Measurements from ENCODE around the gene FICD.

Gene FICD

DNA sequence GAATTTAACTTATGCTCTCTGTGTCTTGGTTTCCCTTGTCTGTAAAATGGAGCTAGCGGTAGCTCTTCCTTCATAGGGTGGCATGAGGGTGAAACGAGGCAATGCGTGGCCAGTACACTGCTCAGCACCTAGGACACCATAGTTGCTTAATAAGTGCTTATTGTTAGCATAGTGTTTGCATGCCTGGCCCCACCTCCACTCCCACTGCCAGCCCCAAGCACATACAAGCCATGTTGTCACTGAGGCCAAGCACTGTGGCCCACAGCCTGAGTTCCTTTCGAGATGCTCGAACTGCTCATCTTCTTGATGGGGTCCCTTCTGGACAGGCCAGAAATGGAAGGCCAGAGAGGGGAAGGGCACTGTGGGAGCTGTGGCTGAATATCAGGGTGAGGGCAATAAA, 839 bp downstream of the FICD start:
- DNase-seq (ENCODE audit: insufficient read length, low spot score) = no peak
- TF ChIP-seq, protein P1, sequence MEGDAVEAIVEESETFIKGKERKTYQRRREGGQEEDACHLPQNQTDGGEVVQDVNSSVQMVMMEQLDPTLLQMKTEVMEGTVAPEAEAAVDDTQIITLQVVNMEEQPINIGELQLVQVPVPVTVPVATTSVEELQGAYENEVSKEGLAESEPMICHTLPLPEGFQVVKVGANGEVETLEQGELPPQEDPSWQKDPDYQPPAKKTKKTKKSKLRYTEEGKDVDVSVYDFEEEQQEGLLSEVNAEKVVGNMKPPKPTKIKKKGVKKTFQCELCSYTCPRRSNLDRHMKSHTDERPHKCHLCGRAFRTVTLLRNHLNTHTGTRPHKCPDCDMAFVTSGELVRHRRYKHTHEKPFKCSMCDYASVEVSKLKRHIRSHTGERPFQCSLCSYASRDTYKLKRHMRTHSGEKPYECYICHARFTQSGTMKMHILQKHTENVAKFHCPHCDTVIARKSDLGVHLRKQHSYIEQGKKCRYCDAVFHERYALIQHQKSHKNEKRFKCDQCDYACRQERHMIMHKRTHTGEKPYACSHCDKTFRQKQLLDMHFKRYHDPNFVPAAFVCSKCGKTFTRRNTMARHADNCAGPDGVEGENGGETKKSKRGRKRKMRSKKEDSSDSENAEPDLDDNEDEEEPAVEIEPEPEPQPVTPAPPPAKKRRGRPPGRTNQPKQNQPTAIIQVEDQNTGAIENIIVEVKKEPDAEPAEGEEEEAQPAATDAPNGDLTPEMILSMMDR (IDR thresholded peaks at IDR 0.05; ENCODE audit: insufficient read depth, missing control alignments) = no peak
- no peak for FAIRE-seq

DNA sequence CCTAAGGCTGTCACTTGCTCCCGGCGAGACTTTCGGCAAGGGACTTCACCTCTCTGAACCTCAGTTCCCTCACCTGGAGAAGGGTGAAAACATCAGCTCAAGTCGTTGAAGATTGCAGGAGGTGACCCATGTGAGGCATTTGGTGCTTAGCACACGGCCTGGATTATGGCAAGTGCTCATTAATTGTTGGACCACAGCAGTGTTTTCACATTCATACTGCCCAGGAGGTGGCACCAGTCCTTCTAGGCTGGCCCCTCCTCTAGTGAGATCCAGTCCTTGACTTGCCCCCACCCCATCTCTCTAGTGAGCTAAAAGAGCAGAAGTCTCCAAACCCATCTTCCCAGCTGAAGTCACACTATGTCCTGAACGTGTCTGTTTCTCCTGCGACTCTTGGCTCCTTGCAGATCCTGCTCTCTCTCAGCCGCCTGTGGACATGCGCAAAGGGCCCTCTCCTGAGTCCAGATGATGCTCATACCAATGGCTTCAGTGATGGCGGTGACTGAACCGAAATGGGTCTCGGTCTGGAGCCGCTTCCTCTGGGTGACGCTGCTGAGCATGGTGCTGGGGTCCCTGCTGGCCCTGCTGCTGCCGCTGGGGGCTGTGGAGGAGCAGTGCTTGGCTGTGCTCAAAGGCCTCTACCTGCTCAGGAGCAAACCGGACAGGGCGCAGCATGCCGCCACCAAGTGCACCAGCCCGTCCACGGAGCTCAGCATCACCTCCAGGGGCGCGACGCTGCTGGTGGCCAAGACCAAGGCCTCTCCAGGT, 1.6 kb downstream of the FICD start:
- FAIRE-seq = no peak
- no peak for DNase-seq (ENCODE audit: insufficient read length, low spot score)
- TF ChIP-seq, protein P1 (IDR thresholded peaks at IDR 0.05; ENCODE audit: insufficient read depth, missing control alignments) = peak; percentile 3

DNA sequence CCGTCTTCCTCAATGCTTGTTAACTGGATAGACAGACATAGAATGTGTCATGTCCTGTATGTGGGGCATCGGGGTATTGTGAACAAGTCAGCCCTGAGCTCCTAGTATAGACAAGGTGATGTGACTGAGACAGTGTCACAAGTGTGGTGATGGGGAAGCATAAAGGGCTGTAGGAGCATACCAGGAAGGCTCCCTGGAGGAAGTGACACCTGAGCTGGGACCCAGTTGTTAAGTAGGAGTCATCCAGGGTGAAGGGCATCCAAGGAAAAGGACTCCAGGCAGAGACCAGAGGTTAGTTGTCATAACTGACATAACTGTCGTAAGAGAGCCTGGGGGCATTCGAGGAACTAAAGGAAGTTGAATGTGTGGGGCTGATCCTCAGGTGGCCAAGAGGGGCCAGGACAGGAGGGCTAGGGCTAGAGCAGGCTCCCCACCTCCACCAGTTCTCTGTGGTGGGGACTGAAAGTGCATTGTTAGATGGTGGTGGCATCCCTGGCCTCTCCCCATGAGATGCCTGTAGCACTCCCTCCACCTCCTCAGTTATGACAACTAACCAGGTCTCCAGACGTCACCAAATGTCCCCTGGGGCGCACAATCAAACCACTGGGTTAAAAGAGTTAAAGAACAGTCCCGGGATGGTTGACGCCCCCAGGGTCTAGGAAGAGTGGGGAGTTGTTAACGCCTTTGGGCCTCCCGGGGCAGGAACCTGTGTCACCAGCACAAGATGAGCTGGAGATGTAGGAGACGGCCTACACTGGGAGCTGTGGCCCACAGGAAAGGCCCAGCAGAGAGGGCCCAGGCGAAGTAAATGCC, 2.4 kb downstream of the FICD start:
- FAIRE-seq (no peak), DNase-seq (ENCODE audit: insufficient read length, low spot score) (no peak)
- TF ChIP-seq, protein P1 (IDR thresholded peaks at IDR 0.05; ENCODE audit: insufficient read depth, missing control alignments) = no peak

DNA sequence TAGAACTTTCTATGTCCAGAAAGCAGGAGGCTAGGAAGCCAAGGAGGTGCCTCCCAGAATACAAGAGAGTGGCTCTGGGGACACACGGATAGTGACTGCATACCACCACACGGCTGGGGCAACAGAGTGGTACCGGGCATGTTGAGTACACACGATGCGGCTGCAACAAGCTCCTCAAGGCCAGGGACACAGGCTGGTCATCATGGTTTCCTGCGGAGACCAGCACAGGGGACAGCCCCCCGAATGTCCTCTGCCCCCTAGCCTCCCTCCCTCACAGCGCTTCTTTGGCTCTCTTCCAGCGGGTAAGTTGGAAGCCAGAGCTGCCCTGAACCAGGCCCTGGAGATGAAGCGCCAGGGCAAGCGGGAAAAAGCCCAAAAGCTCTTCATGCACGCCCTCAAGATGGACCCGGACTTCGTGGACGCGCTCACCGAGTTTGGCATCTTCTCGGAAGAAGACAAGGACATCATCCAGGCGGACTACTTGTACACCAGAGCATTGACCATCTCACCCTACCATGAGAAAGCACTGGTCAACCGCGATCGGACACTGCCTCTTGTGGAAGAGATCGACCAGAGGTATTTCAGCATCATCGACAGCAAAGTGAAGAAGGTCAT, 3.1 kb downstream of the FICD start:
- TF ChIP-seq, protein P1 (IDR thresholded peaks at IDR 0.05; ENCODE audit: insufficient read depth, missing control alignments) = no peak
- no peak for FAIRE-seq
- no peak for DNase-seq (ENCODE audit: insufficient read length, low spot score)

DNA sequence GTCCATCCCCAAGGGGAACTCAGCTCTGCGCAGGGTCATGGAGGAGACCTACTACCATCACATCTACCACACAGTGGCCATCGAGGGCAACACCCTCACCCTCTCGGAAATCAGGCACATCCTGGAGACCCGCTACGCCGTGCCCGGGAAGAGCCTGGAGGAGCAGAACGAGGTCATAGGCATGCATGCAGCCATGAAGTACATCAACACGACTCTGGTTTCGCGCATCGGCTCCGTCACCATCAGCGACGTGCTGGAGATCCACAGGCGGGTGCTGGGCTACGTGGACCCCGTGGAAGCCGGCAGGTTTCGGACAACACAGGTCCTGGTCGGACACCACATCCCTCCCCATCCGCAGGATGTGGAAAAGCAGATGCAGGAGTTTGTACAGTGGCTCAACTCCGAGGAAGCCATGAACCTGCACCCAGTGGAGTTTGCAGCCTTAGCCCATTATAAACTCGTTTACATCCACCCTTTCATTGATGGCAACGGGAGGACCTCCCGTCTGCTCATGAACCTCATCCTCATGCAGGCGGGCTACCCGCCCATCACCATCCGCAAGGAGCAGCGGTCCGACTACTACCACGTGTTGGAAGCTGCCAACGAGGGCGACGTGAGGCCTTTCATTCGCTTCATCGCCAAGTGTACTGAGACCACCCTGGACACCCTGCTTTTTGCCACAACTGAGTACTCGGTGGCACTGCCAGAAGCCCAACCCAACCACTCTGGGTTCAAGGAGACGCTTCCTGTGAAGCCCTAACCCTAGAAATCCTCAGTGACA, 3.8 kb downstream of the FICD start:
- TF ChIP-seq, protein P1 (IDR thresholded peaks at IDR 0.05; ENCODE audit: insufficient read depth, missing control alignments) = no peak
- FAIRE-seq = no peak

DNA sequence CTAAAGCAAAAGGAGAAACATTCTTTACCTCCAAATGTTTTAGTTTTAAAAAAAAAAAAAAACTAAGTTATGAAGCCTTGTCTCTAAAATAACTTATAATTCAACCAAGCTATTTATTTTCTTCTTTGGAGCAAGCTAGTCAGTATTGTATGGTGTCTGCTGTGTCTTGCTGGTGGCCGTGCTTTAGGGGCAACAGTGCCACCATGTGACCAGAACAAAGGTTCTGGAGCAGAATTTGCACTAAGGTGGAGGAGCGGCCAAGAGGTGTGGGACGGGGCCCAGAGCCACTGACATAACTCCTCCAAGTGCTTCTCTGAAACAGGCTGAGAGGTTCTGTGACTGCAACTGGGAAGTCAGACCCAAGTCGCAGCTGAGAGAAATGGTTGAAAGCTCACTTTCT, 4.5 kb downstream of the FICD start:
- DNase-seq (ENCODE audit: insufficient read length, low spot score) (no peak), FAIRE-seq (no peak)
- TF ChIP-seq, protein P1 (IDR thresholded peaks at IDR 0.05; ENCODE audit: insufficient read depth, missing control alignments) = peak; percentile 28

More for the DNA sequence above, 3.8 kb downstream of the FICD start:
- DNase-seq (ENCODE audit: insufficient read length, low spot score) = no peak

All from D721Med (cell line).